Endodermal cell (in vitro differentiated cells): ENCODE data around the gene SLK. TPM values are rescaled to one million over a fixed set of nuclear protein-coding genes. Genes with fewer than 3 reads are reported as not detected.

ENCODE experiments used
- DNase-seq: peaks from one replicate; pipeline ENCODE4 v3.0.0-alpha.2; 2017
- H3K27ac ChIP-seq: 2 replicates; pipeline ENCODE4 v1.5.1; 2013; ENCODE audit warnings: mild to moderate bottlenecking, low read depth, low read length, moderate library complexity
- H3K27me3 ChIP-seq: 2 replicates; pipeline ENCODE4 v1.6.1; 2013; ENCODE audit warnings: mild to moderate bottlenecking, low read length, moderate library complexity; ENCODE audit not compliant: insufficient read depth, control insufficient read depth, poor library complexity, severe bottlenecking
- H3K36me3 ChIP-seq: 2 replicates; pipeline ENCODE4 v1.7.0; 2013; ENCODE audit warnings: mild to moderate bottlenecking, low read length, moderate library complexity; ENCODE audit not compliant: control insufficient read depth, insufficient read depth
- H3K4me1 ChIP-seq: one replicate; pipeline ENCODE4 v1.7.0; 2013; ENCODE audit warnings: low read length; ENCODE audit not compliant: control insufficient read depth, insufficient read depth
- H3K4me3 ChIP-seq: 2 replicates; pipeline ENCODE4 v1.5.1; 2013; ENCODE audit warnings: mild to moderate bottlenecking, low read length, moderate library complexity
- H3K9ac ChIP-seq: 2 replicates; pipeline ENCODE4 v1.6.1; 2013; ENCODE audit warnings: mild to moderate bottlenecking, low read length, moderate library complexity; ENCODE audit not compliant: poor library complexity, severe bottlenecking; ENCODE audit errors: extremely low read depth
- H3K9me3 ChIP-seq: 2 replicates; pipeline ENCODE4 v1.6.1; 2013; ENCODE audit warnings: mild to moderate bottlenecking, low read length, moderate library complexity; ENCODE audit not compliant: control insufficient read depth
- H3K27ac Mint-ChIP-seq: 2 replicates; pipeline ENCODE4 v1.8.0; 2020; ENCODE audit warnings: mixed read lengths
- H3K27me3 Mint-ChIP-seq: 2 replicates; pipeline ENCODE4 v1.8.0; 2021; ENCODE audit warnings: mild to moderate bottlenecking, mixed read lengths; ENCODE audit not compliant: insufficient read depth
- H3K36me3 Mint-ChIP-seq: 2 replicates; pipeline ENCODE4 v1.8.0; 2020; ENCODE audit warnings: low read depth, mixed read lengths
- H3K4me1 Mint-ChIP-seq: 2 replicates; pipeline ENCODE4 v1.8.0; 2020; ENCODE audit warnings: mixed read lengths
- H3K4me3 Mint-ChIP-seq: 2 replicates; pipeline ENCODE4 v1.8.0; 2020; ENCODE audit warnings: mild to moderate bottlenecking, moderate library complexity, mixed read lengths
- H3K9me3 Mint-ChIP-seq: 2 replicates; pipeline ENCODE4 v1.8.0; 2020; ENCODE audit warnings: mild to moderate bottlenecking, mixed read lengths
- WGBS, 2 experiments: methylation state at CpG; one replicate each; pipeline versions ENCODE4 v1.1.5 to v1.1.7; 2013; ENCODE audit warnings: missing lambda C conversion rate in 2 of 2, mixed read lengths in 1 of 2; ENCODE audit not compliant: insufficient coverage in 1 of 2, insufficient read length in 1 of 2; 5-methylcytosine and 5-hydroxymethylcytosine counted together
- total RNA-seq, 2 donors: library from RNA; stranded (reverse); fragmentation: NEBNext Ultra II Directional in 1 of 2; extraction: Animal tissue kit (Norgen Biotek cat#: 25700) in 1 of 2; gene quantifications; 2 replicates in 1 of 2; 3 replicates in 1 of 2; pipeline ENCODE4 v1.2.1, GENCODE V29; 2021
- TF ChIP-seq, protein P1 (sequence below): fragments of 200-600 bp; sonication (generic); conservative IDR thresholded peaks from 2 replicates; pipeline ENCODE4 v1.5.0; 2021; ENCODE audit warnings: antibody characterized with exemption, mild to moderate bottlenecking

Gene SLK
- total RNA-seq, 2 donors from 2014 or later, result 23.4 to 32.9 TPM

DNA sequence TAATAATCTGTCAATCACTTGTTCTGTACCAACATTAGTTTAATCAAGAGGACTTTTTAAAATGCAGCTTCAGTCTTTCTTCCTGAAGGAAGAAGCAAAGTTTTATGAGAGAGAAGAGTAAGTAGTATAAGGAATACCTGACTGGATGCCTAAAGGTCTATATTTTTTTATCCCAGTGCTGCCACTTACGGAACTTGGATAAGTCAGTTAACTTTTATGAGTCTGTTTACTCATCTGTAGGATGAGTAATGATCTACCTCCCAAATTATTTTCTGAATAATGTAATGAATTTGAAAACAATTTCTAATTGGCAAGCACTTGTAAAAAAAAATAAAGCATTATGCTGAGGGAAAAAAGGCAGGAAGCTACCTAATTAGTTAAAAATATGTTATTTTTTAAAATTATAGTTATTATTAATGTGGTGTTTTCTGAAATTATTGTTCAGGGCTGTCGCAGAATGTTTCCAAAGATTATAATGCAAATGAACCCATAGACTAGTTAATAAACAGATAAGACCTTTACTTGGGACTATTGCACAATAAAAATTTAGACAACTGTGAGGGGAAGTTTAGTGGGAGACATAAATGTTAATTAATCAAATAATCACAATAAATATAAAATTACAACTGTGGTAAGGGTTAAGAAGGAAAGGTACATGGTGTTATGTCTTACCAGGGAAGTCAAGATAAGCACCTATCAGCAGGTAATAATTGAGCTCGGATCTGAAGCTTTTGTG lies 24.6 kb downstream of the SLK start:
- Mint-ChIP-seq H3K4me1 (peaks cover 3% of the 10 kb centered on the region), H3K27me3 (no peaks in the 10 kb centered on the region), H3K27ac (no peak overlapping the region), H3K4me3 (no peak overlapping the region), H3K36me3 (peaks cover 6% of the 10 kb centered on the region), H3K9me3 (no peaks in the 10 kb centered on the region)
- WGBS, 2 experiments, result 70% methylated on average over 2 of the region's 3 CpGs; no CpG with 5 or more reads in 1 of the 2 experiments
- no peak for DNase-seq
- no peaks in the 10 kb centered on the region for H3K4me1 ChIP-seq
- peaks cover 9% of the 10 kb centered on the region for H3K36me3 ChIP-seq
- no peaks in the 10 kb centered on the region for H3K27me3 ChIP-seq
- H3K9me3 ChIP-seq, result no peaks in the 10 kb centered on the region
- H3K4me3 ChIP-seq, result no peak overlapping the region
- no peak overlapping the region for H3K27ac ChIP-seq
- H3K9ac ChIP-seq, result no peak overlapping the region
- TF ChIP-seq, protein P1, sequence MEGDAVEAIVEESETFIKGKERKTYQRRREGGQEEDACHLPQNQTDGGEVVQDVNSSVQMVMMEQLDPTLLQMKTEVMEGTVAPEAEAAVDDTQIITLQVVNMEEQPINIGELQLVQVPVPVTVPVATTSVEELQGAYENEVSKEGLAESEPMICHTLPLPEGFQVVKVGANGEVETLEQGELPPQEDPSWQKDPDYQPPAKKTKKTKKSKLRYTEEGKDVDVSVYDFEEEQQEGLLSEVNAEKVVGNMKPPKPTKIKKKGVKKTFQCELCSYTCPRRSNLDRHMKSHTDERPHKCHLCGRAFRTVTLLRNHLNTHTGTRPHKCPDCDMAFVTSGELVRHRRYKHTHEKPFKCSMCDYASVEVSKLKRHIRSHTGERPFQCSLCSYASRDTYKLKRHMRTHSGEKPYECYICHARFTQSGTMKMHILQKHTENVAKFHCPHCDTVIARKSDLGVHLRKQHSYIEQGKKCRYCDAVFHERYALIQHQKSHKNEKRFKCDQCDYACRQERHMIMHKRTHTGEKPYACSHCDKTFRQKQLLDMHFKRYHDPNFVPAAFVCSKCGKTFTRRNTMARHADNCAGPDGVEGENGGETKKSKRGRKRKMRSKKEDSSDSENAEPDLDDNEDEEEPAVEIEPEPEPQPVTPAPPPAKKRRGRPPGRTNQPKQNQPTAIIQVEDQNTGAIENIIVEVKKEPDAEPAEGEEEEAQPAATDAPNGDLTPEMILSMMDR, result no peak

DNA sequence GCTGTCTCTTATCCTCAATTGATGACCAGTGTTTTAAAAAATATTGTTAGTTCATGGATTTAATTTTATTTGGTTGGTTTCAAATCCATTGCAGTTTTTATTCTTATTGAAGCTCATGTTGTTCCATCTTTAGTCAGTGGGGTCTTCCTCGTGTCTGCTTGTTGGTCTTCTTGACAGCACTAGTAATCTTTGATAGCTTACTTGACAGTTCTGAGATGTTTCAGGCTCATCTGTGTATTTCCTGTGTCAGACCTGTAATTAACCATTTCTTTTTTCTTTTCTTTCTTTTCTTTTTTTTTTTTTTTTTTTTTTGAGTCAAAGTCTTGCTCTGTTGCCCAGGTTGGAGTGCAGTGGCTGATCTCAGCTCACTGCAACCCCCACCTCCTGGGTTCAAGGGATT lies 28.2 kb downstream of the SLK start:
- peaks cover under 1% of the 10 kb centered on the region for H3K4me1 Mint-ChIP-seq
- WGBS, 2 experiments, result 97 to 100% methylated on average over 1 of the region's 1 CpG
- H3K36me3 ChIP-seq, result peaks cover 26% of the 10 kb centered on the region
- TF ChIP-seq, protein P1, result no peak
- no peak overlapping the region for H3K27ac ChIP-seq
- H3K9ac ChIP-seq, result no peak overlapping the region
- no peaks in the 10 kb centered on the region for H3K27me3 Mint-ChIP-seq
- H3K9me3 Mint-ChIP-seq, result no peaks in the 10 kb centered on the region
- H3K9me3 ChIP-seq, result no peaks in the 10 kb centered on the region
- H3K4me3 ChIP-seq, result no peak overlapping the region
- H3K36me3 Mint-ChIP-seq, result peaks cover 16% of the 10 kb centered on the region
- H3K4me1 ChIP-seq, result no peaks in the 10 kb centered on the region
- H3K27ac Mint-ChIP-seq, result no peak overlapping the region
- H3K27me3 ChIP-seq, result no peaks in the 10 kb centered on the region
- no peak for DNase-seq
- H3K4me3 Mint-ChIP-seq, result no peak overlapping the region

DNA sequence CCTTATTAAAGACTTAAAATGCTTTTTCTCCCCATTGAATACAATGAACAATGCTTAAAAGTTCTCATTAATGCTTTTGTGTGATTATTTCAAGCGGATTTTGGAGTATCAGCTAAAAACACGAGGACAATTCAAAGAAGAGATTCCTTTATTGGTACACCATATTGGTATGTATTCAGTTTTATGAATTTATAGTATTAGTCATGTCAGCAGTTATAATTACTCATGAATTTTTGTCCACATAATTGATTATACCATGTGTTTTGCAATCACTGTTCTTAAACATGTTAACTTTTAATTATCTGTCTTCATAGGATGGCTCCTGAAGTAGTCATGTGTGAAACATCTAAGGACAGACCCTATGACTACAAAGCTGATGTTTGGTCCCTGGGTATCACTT lies 31.9 kb downstream of the SLK start:
- Mint-ChIP-seq H3K36me3 (peaks cover 31% of the 10 kb centered on the region), H3K27me3 (no peaks in the 10 kb centered on the region), H3K4me3 (no peak overlapping the region), H3K9me3 (no peaks in the 10 kb centered on the region), H3K27ac (no peak overlapping the region), H3K4me1 (no peaks in the 10 kb centered on the region)
- Histone ChIP-seq H3K9me3 (no peaks in the 10 kb centered on the region), H3K27ac (no peak overlapping the region), H3K36me3 (peaks cover 55% of the 10 kb centered on the region), H3K27me3 (no peaks in the 10 kb centered on the region), H3K4me3 (no peak overlapping the region), H3K9ac (no peak overlapping the region), H3K4me1 (no peaks in the 10 kb centered on the region)
- TF ChIP-seq, protein P1, result no peak
- DNase-seq, result no peak
- WGBS, 2 experiments, result 97 to 100% methylated on average over 1 to 2 of the region's 2 CpGs
